ENCODE measurements around the gene SLC18A3. TPM values are rescaled to one million over a fixed set of nuclear protein-coding genes. Genes with fewer than 3 reads are reported as not detected.

Gene SLC18A3
- polyA plus RNA-seq, 1 of the 3 experiments (the other 2 are of a cell fraction): 1.7 TPM

GRCh38 chr10:49661140-49661856 is 51.2 kb downstream of the SLC18A3 start:
- peaks cover 0 to 40% of the 10 kb centered on the region in 2 experiments; a peak in 2 of 4 replicates for H3K4me1 ChIP-seq (ENCODE audit: control insufficient read depth in 1 of 2, insufficient read depth in 2 of 2, low read depth in 1 of 2, low read length in 1 of 2)
- CTCF ChIA-PET: no interaction called here
- no peak overlapping the region for H3K27ac ChIP-seq (ENCODE audit: low read depth in 2 of 2, low read length in 1 of 2)
- POLR2A ChIA-PET: no interaction called here
- H3K79me2 ChIP-seq (ENCODE audit: insufficient read depth): no peaks in the 10 kb centered on the region
- H3K4me3 ChIP-seq (ENCODE audit: low read depth in 2 of 2, low read length in 1 of 2): no peak overlapping the region
- H3K9ac ChIP-seq: no peak overlapping the region
- no peaks in the 10 kb centered on the region for H3K9me3 ChIP-seq
- no peak for DNase-seq
- no peaks in the 10 kb centered on the region for H3K36me3 ChIP-seq (replicated peaks in 1 of 2; ENCODE audit: control insufficient read depth in 1 of 2, insufficient read depth in 2 of 2, low read length in 1 of 2)
- H4K20me1 ChIP-seq (ENCODE audit: insufficient read depth): no peaks in the 10 kb centered on the region
- H3K4me2 ChIP-seq: no peak overlapping the region
- TF ChIP-seq CTCF (IDR thresholded peaks at IDR 0.05) (no peak), FOXM1 (IDR thresholded peaks at IDR 0.05; ENCODE audit: low read depth) (no peak), MXI1 (IDR thresholded peaks at IDR 0.05; ENCODE audit: low read depth, low read length) (no peak), RCOR1 (IDR thresholded peaks at IDR 0.05; ENCODE audit: low read length) (no peak), RXRA (IDR thresholded peaks at IDR 0.05; ENCODE audit: borderline replicate concordance, low read depth) (no peak), PBX3 (IDR thresholded peaks at IDR 0.05) (no peak), REST (IDR thresholded peaks at IDR 0.05; ENCODE audit: low read depth, low read length) (no peak), MAX (IDR thresholded peaks at IDR 0.05; ENCODE audit: low read depth) (no peak), TEAD4 (IDR thresholded peaks at IDR 0.05; ENCODE audit: borderline replicate concordance, insufficient read depth) (no peak), JUND (IDR thresholded peaks at IDR 0.05) (no peak), SIN3A (IDR thresholded peaks at IDR 0.05; ENCODE audit: borderline replicate concordance, low read depth, low read length) (no peak), EP300 (IDR thresholded peaks at IDR 0.05; ENCODE audit: borderline replicate concordance in 1 of 2, low read depth in 1 of 2, low read length in 1 of 2) (no peak), RAD21 (IDR thresholded peaks at IDR 0.05; ENCODE audit: low read length) (no peak), FOSL2 (IDR thresholded peaks at IDR 0.05; ENCODE audit: borderline replicate concordance, low read depth) (no peak)
- H3F3A ChIP-seq (replicated peaks; ENCODE audit: insufficient read depth): no peaks in the 10 kb centered on the region
- H2AFZ ChIP-seq (ENCODE audit: low read depth): no peak overlapping the region
- no peaks in the 10 kb centered on the region for H3K27me3 ChIP-seq (ENCODE audit: insufficient read depth)
- H3K9me2 ChIP-seq: no peaks in the 10 kb centered on the region
- 39% methylated on average over 8 of the region's 8 CpGs for WGBS (ENCODE audit: low lambda C conversion rate)

Other genes starting within 250 kb of the SLC18A3 start
- 0.11 TPM in 1 of 2 replicates, not detected in the other for gene DRGX, start 214.2 kb upstream of the SLC18A3 start, polyA plus RNA-seq (2012; rRNA removed)
- 4.5 and 6.2 TPM in 2 replicates for gene ERCC6, start 71.2 kb upstream of the SLC18A3 start, polyA plus RNA-seq (2012; rRNA removed)
- 0.08 TPM in 1 of 2 replicates, not detected in the other for gene CHAT, start 3.7 kb downstream of the SLC18A3 start, polyA plus RNA-seq (2012; rRNA removed)
- gene C10orf53, start 69.3 kb downstream of the SLC18A3 start, polyA plus RNA-seq (2012; rRNA removed): 0.03 TPM in 1 of 2 replicates, not detected in the other
- 25.4 and 32.6 TPM in 2 replicates for gene OGDHL, start 152.0 kb downstream of the SLC18A3 start, polyA plus RNA-seq (2012; rRNA removed)